Thyroid gland (tissue), 4 donors: ENCODE measurements around the gene CPNE4.

Experiments used
- CTCF ChIP-seq, 6 experiments: fragments of 200-600 bp in 3 of 6; fragments of 450-650 bp in 3 of 6; sonication (generic) in 3 of 6; IDR thresholded peaks; one replicate each; pipeline ENCODE4 v1.5.1; 2016 to 2019; ENCODE audit warnings: antibody characterized with exemption in 6 of 6, mild to moderate bottlenecking in 2 of 6, inconsistent platforms in 1 of 6, moderate library complexity in 1 of 6
- POLR2A ChIP-seq, 2 donors: fragments of 450-650 bp; IDR thresholded peaks; one replicate each; pipeline ENCODE4 v1.6.1; 2017; ENCODE audit warnings: antibody characterized with exemption in 2 of 2, mild to moderate bottlenecking in 2 of 2, moderate library complexity in 1 of 2

GRCh38 chr3:131716007-131716406, 318.8 kb downstream of the CPNE4 start:
- TF ChIP-seq CTCF (IDR thresholded peaks at IDR 0.05) (no peak), POLR2A (IDR thresholded peaks at IDR 0.05) (no peak)
